ENCODE measurements around the gene CDH22.

CDH22 gene

GRCh38 chr20:46308258-46309157 is at the start of gene CDH22:
CDH22 (minus strand) TSS chr20:46308498; CDS start chr20:46251294, 57,204 bp downstream.
- peak; percentile 17 for DNase-seq (ENCODE audit: low spot score)

- no peak for DNase-seq (ENCODE audit: low spot score)
Measured at GRCh38 chr20:46357030-46357514, 48.8 kb upstream of the CDH22 start.

GRCh38 chr20:46356195-46357029 is 48.1 kb upstream of the CDH22 start:
- DNase-seq (ENCODE audit: low spot score): no peak

- no peak for DNase-seq (ENCODE audit: low spot score)
Measured at GRCh38 chr20:46355778-46356177, 47.5 kb upstream of the CDH22 start.

GRCh38 chr20:46354920-46355654 is 46.8 kb upstream of the CDH22 start:
- DNase-seq (ENCODE audit: low spot score): no peak

GRCh38 chr20:46354207-46354555 is 45.9 kb upstream of the CDH22 start:
- no peak for DNase-seq (ENCODE audit: low spot score)

GRCh38 chr20:46353500-46354206 is 45.4 kb upstream of the CDH22 start:
- DNase-seq (ENCODE audit: low spot score): no peak

GRCh38 chr20:46352370-46352938 is 44.2 kb upstream of the CDH22 start:
- no peak for DNase-seq (ENCODE audit: low spot score)

- DNase-seq (ENCODE audit: low spot score): no peak
Measured at GRCh38 chr20:46351357-46352058, 43.2 kb upstream of the CDH22 start.

GRCh38 chr20:46350986-46351267 is 42.6 kb upstream of the CDH22 start:
- DNase-seq (ENCODE audit: low spot score): no peak

GRCh38 chr20:46350201-46350985 is 42.1 kb upstream of the CDH22 start:
- no peak for DNase-seq (ENCODE audit: low spot score)

GRCh38 chr20:46349742-46350056 is 41.4 kb upstream of the CDH22 start:
- DNase-seq (ENCODE audit: low spot score): no peak

- peak; percentile 36 for DNase-seq (ENCODE audit: low spot score)
Measured at GRCh38 chr20:46349035-46349741, 40.9 kb upstream of the CDH22 start.

- DNase-seq (ENCODE audit: low spot score): no peak
Measured at GRCh38 chr20:46347841-46348803, 39.8 kb upstream of the CDH22 start.

GRCh38 chr20:46346770-46347169 is 38.5 kb upstream of the CDH22 start:
- no peak for DNase-seq (ENCODE audit: low spot score)

- DNase-seq (ENCODE audit: low spot score): no peak
Measured at GRCh38 chr20:46344488-46345162, 36.3 kb upstream of the CDH22 start.

- DNase-seq (ENCODE audit: low spot score): no peak
Measured at GRCh38 chr20:46343975-46344357, 35.7 kb upstream of the CDH22 start.
